ENCODE data around the gene TARS1.

- TF ChIP-seq, protein P1, sequence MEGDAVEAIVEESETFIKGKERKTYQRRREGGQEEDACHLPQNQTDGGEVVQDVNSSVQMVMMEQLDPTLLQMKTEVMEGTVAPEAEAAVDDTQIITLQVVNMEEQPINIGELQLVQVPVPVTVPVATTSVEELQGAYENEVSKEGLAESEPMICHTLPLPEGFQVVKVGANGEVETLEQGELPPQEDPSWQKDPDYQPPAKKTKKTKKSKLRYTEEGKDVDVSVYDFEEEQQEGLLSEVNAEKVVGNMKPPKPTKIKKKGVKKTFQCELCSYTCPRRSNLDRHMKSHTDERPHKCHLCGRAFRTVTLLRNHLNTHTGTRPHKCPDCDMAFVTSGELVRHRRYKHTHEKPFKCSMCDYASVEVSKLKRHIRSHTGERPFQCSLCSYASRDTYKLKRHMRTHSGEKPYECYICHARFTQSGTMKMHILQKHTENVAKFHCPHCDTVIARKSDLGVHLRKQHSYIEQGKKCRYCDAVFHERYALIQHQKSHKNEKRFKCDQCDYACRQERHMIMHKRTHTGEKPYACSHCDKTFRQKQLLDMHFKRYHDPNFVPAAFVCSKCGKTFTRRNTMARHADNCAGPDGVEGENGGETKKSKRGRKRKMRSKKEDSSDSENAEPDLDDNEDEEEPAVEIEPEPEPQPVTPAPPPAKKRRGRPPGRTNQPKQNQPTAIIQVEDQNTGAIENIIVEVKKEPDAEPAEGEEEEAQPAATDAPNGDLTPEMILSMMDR (IDR thresholded peaks at IDR 0.05): no peak
- TF ChIP-seq POLR2AphosphoS5 (IDR thresholded peaks at IDR 0.05): no peak
These were observed 34.9 kb downstream of the TARS1 start for GRCh38 chr5:33475706-33476105.
